ENCODE results near the gene CYBA. TPM values are rescaled to one million over a fixed set of nuclear protein-coding genes. Genes with fewer than 3 reads are reported as not detected.
A peak's percentile ranks its signal among the peaks of the same experiment; 100 is the strongest.

CYBA gene
- total RNA-seq, 2 experiments from 2014 or later, result 461 to 494 TPM

- DNase-seq (no peak), ATAC-seq (no peak)
- Mint-ChIP-seq H3K36me3 (peaks cover 8% of the 10 kb centered on the region), H3K27ac (peak overlapping the region; percentile 49), H3K9me3 (ENCODE audit: low read depth) (no peaks in the 10 kb centered on the region), H3K4me3 (no peak overlapping the region), H3K27me3 (no peaks in the 10 kb centered on the region), H3K4me1 (peaks cover 18% of the 10 kb centered on the region)
- CTCF ChIA-PET, result interaction anchor here (1.5 kb wide), 1 partner anchor 27 kb away, joined by 3 read pairs; no protein-coding TSS in a partner anchor
Measured at GRCh38 chr16:88653596-88654362, 2.9 kb upstream of the CYBA start.

GRCh38 chr16:88653101-88653500, 2.2 kb upstream of the CYBA start:
- CTCF ChIA-PET, result no interaction called here

DNA sequence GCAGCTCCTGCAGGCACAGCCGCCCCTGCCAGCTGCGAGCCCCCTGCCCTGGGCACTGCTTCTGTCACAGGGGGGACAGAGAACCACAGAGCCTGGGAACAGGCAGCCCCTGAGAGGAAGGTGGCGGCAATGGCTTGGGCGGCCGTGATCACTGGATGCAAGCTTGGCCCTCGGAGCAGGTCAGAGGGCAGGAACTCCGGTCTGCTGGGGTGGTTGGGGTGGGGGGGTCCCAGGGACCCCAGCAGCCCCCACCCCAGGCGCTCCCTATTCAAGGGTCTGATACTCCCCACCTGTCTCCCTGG, 1.9 kb upstream of the CYBA start:
- no peak overlapping the region for H3K27ac Mint-ChIP-seq
- H3K4me1 Mint-ChIP-seq, result peaks cover 18% of the 10 kb centered on the region
- no peaks in the 10 kb centered on the region for H3K27me3 Mint-ChIP-seq
- DNase-seq (no peak), ATAC-seq (no peak)
- H3K9me3 Mint-ChIP-seq (ENCODE audit: low read depth), result no peaks in the 10 kb centered on the region
- CTCF ChIA-PET, result no interaction called here
- H3K36me3 Mint-ChIP-seq, result peaks cover 8% of the 10 kb centered on the region
- H3K4me3 Mint-ChIP-seq, result no peak overlapping the region

More at GRCh38 chr16:88653101-88653500, 2.2 kb upstream of the CYBA start:
- DNase-seq (no peak), ATAC-seq (no peak)
- no peaks in the 10 kb centered on the region for H3K27me3 Mint-ChIP-seq
- H3K36me3 Mint-ChIP-seq, result peaks cover 8% of the 10 kb centered on the region
- peak overlapping the region; percentile 49 for H3K27ac Mint-ChIP-seq
- H3K4me1 Mint-ChIP-seq, result peaks cover 18% of the 10 kb centered on the region
- no peaks in the 10 kb centered on the region for H3K9me3 Mint-ChIP-seq (ENCODE audit: low read depth)
- H3K4me3 Mint-ChIP-seq, result no peak overlapping the region

DNA sequence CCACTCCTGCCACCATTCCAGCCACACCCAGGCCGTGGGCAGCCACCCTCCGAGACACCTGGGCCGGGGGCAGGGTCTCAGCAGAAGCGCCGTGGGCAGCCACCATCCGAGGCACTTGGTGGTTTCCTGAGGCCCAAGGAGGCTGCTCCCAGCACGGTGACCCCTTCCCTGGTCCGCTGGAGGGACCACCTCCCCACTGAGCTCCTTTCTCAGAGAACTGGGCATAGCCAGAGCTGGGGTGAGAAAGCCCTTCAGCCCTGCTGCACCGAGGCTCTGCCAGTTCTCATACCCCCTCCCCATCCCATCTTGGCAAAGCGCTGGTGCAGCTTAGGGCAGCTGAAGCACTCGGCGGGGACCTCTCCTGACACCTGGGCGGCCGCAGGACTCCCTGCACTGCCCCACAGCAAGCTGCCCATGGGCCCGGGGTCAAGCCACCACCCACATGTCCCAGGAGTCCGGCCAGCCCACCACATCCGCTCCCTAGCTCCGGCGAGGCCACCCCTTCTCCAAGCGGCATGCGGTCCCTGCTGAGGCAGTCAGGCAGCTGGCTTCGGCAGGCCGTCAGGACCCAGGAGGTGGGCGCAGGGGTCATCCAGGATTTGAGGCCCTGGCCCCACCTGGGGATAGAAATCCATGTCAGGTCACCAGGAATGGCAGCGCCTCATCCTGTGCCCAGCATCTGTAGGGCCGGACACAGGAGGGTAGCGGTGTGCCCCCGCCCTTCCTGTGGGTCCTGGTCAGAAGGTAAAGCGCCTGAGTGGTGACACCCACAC, 1.3 kb upstream of the CYBA start:
- Mint-ChIP-seq H3K27ac (peak overlapping the region; percentile 94), H3K4me3 (no peak overlapping the region), H3K36me3 (peaks cover 8% of the 10 kb centered on the region), H3K4me1 (peaks cover 18% of the 10 kb centered on the region), H3K9me3 (ENCODE audit: low read depth) (no peaks in the 10 kb centered on the region), H3K27me3 (no peaks in the 10 kb centered on the region)
- ATAC-seq (no peak), DNase-seq (no peak)
- CTCF ChIA-PET, result no interaction called here

DNA sequence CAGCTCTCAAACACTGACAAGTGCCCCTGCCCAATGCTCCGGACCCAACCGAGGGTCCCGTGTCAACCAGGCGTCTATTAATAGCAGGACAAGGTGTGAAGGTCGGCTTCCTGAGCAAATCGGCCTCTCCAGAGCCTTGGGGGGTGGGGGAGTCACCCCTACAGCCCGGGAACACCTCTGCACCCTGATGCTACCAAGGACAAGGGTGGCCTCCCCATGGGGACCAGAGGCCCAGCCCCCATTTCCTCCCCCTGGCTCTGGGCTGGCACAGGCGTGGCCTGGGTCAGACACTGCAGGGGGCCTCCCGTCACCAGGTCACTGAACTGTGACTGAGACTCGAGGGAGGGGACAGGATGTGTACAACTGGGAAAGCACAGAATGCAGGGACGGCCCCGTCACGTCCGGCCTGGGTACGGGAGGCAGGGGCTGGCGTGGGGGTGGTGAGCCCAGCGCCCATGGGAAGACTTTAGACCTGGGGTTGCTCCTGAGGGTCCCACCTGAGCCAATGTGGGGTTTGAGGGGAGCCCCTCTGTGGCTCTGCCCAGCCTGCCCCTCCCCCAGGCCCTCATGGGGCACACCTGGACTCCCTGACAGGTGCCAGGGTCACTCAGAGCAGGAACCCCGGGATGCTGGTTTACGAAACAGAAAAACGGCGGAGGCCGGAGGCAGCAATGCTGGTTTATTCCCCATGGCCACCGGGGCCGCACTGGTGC, 579 bp upstream of the CYBA start:
- Mint-ChIP-seq H3K27ac (peak overlapping the region; percentile 94), H3K4me3 (peak overlapping the region; percentile 94), H3K4me1 (peaks cover 18% of the 10 kb centered on the region), H3K36me3 (peaks cover 8% of the 10 kb centered on the region), H3K9me3 (ENCODE audit: low read depth) (no peaks in the 10 kb centered on the region), H3K27me3 (no peaks in the 10 kb centered on the region)
- DNase-seq (peak; percentile 93), ATAC-seq (peak; percentile 80)
- CTCF ChIA-PET, result no interaction called here

GRCh38 chr16:88649924-88650748, 717 bp downstream of the CYBA start:
- ATAC-seq (peak; percentile 17), DNase-seq (peak; percentile 71)
- Mint-ChIP-seq H3K9me3 (ENCODE audit: low read depth) (no peaks in the 10 kb centered on the region), H3K4me1 (peaks cover 18% of the 10 kb centered on the region), H3K36me3 (peaks cover 10% of the 10 kb centered on the region), H3K27ac (peak overlapping the region; percentile 82), H3K27me3 (no peaks in the 10 kb centered on the region), H3K4me3 (peak overlapping the region; percentile 94)
- CTCF ChIA-PET, result interaction anchor here (0.7 to 1.8 kb wide), 11 partner anchors 12 to 132 kb away, joined by 3 to 5 read pairs (median 3); partner anchors contain the start of genes IL17C and ZC3H18

- Mint-ChIP-seq H3K36me3 (peaks cover 10% of the 10 kb centered on the region), H3K9me3 (ENCODE audit: low read depth) (no peaks in the 10 kb centered on the region), H3K27ac (peak overlapping the region; percentile 82), H3K4me3 (peak overlapping the region; percentile 94), H3K4me1 (peaks cover 18% of the 10 kb centered on the region), H3K27me3 (no peaks in the 10 kb centered on the region)
- ATAC-seq, result no peak
- CTCF ChIA-PET, result interaction anchor here (0.8 to 1.8 kb wide), 10 partner anchors 11 to 132 kb away, joined by 3 to 5 read pairs (median 3); partner anchors contain the start of genes IL17C and ZC3H18
- no peak for DNase-seq
Measured at GRCh38 chr16:88649195-88649923, 1.5 kb downstream of the CYBA start.

DNA sequence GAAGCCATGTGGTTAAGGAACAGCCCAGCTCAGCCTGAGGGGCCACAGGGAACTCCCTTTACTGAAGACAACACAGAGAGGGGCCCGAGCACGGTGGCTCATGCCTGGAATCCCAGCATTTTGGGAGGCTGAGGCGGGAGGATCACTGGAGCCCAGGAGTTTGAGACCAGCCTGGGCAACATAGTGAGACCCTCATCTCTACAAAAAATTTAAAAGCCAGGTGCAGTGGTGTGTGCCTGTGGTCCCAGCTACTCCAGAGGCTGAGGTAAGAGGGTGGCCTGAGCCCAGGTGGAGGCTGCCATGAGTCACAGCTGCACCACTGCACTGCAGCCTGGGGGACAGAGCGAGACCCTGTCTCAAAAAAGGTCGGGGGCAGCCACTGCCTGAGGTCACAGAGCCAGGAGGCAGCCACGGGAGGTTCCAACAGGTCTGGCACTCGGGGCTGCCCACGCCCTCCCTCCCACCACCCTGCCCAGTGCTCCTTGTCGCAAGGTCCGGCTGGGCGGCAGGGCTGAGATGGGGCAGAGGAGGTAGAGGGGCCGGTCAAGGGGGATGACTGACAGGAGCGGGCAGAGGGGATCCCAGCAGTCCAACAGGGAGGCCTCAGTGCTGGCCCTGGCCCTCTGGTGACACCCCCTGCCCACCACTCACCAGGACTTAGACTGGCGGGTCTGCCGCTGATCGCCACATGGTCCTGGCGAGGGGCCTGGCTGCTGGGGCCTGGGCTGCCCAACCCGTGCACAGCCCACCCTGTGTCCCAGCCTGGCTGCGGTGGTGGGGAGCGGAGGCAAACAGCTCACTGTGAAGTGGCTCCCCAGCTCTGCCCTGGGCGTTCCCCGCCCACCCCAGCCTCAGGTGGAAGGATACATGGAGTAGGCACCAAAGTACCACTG, 3.4 kb downstream of the CYBA start:
- Mint-ChIP-seq H3K4me1 (peaks cover 18% of the 10 kb centered on the region), H3K36me3 (peaks cover 18% of the 10 kb centered on the region), H3K9me3 (ENCODE audit: low read depth) (no peaks in the 10 kb centered on the region)

GRCh38 chr16:88646345-88647034, 4.4 kb downstream of the CYBA start:
- no peaks in the 10 kb centered on the region for H3K27me3 Mint-ChIP-seq

More for the DNA sequence above, 3.4 kb downstream of the CYBA start:
- H3K27ac Mint-ChIP-seq, result no peak overlapping the region
- ATAC-seq, result no peak
- no peak overlapping the region for H3K4me3 Mint-ChIP-seq
- DNase-seq, result no peak
- H3K27me3 Mint-ChIP-seq, result no peaks in the 10 kb centered on the region
- CTCF ChIA-PET, result no interaction called here

GRCh38 chr16:88645941-88646340, 4.9 kb downstream of the CYBA start:
- Mint-ChIP-seq H3K9me3 (ENCODE audit: low read depth) (no peaks in the 10 kb centered on the region), H3K36me3 (peaks cover 20% of the 10 kb centered on the region), H3K4me3 (no peak overlapping the region), H3K27me3 (peaks cover 3% of the 10 kb centered on the region), H3K4me1 (peaks cover 8% of the 10 kb centered on the region), H3K27ac (peak overlapping the region; percentile 32)
- ATAC-seq, result no peak
- DNase-seq, result no peak
- CTCF ChIA-PET, result no interaction called here

More at GRCh38 chr16:88646345-88647034, 4.4 kb downstream of the CYBA start:
- DNase-seq (no peak), ATAC-seq (no peak)
- Mint-ChIP-seq H3K9me3 (ENCODE audit: low read depth) (no peaks in the 10 kb centered on the region), H3K36me3 (peaks cover 20% of the 10 kb centered on the region), H3K4me3 (no peak overlapping the region), H3K27ac (peak overlapping the region; percentile 32), H3K4me1 (peaks cover 13% of the 10 kb centered on the region)
- CTCF ChIA-PET, result no interaction called here

DNA sequence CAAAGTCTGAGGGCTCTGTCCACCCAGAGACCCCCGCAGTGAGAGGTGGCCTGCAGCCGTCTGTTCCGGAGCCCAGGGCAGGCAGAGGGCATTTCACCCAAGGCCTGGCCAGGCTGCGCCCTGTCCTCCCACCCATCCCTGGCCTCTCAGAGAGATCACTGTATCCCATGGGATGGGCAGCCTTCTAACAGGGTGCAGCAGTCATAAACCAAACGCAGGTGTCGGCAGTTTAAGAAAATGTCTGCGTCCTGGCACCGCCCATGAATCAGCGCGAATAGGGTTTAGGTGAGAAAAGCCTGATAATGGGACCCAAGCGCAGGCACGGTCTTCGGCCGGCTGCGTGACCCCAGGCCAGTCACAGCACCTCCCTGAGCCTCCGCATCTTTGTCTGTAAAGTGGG, 5.4 kb downstream of the CYBA start:
- H3K27ac Mint-ChIP-seq, result no peak overlapping the region
- H3K4me1 Mint-ChIP-seq, result peaks cover 8% of the 10 kb centered on the region
- CTCF ChIA-PET, result no interaction called here
- DNase-seq, result no peak
- ATAC-seq, result no peak
- no peaks in the 10 kb centered on the region for H3K9me3 Mint-ChIP-seq (ENCODE audit: low read depth)
- peaks cover 20% of the 10 kb centered on the region for H3K36me3 Mint-ChIP-seq
- peaks cover 6% of the 10 kb centered on the region for H3K27me3 Mint-ChIP-seq
- H3K4me3 Mint-ChIP-seq, result no peak overlapping the region

All from activated CD8-positive, alpha-beta memory T cell treated with anti-CD3 and anti-CD28 coated beads, Interleukin-2, amount 10 ng/mL, durations not matched to agents 7 days and 5 days (primary cell).